IPS-NIHi7 (cell line): Measurements from ENCODE around the gene GPR160.
"Not testable (repeated sequence)": the region's sequence is repeated elsewhere in the genome, so short reads cannot be mapped to it uniquely, and the experiment has no call there.

Source experiments
- DNase-seq: peaks from one replicate; pipeline ENCODE4 v3.0.0; 2012; ENCODE audit warnings: mixed read lengths; ENCODE audit errors: extremely low spot score

Gene GPR160, protein sequence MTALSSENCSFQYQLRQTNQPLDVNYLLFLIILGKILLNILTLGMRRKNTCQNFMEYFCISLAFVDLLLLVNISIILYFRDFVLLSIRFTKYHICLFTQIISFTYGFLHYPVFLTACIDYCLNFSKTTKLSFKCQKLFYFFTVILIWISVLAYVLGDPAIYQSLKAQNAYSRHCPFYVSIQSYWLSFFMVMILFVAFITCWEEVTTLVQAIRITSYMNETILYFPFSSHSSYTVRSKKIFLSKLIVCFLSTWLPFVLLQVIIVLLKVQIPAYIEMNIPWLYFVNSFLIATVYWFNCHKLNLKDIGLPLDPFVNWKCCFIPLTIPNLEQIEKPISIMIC

DNA sequence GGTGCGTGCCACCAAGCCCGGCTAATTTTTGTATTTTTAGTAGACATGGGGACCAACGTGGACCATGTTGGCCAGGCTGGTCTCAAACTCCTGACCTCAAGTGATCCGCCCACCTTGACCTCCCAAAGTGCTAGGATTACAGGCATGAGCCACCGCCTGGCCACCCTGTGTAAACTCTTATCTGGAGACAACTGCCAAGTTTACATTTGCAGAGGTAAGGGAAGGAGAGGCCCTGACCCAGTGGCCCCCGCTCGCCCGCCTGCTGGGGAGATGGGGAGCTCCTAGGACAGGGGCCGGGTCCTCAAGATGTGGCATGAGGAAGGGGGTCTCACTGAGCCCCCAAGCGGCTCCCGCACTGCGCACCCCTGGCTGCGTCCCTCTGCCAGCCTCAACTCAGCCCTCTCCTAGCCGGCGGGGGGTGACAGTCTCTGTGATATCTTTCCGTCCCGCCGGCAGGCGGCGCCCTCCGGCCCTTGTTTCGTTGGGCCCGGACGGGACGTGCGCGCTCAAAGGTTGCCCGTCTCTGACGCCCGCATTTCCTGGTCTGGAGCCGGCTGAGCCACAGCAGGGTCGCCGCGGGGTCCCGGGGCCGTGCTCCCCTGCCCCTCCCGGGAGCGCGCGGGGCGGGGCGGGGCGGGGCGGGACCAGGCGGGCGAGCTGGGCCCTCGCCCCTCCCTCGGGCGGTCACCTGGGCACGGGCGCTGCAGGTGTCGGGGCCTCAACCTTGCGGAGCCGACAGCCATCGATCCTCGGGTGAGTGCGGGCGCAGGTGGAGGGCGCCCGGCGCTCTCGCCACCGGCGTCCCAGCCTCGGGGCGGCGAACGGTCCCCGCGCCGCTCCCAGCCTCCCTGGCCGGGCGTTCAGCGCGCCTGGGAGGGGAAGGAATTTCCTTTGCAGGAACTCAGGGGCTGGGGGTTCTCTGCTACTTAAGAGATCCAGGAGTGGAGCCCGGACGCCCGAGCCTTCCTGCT lies at the start of gene GPR160:
Gene GPR160, plus strand, starts transcription at position 533 of the 971 bp plus-strand sequence. CDS start 45,978 bp downstream, outside the sequence.
- DNase-seq: peak; percentile 74

- DNase-seq: no peak
These were observed 47.4 kb upstream of the GPR160 start for GRCh38 chr3:169990431-169990830.

- no peak for DNase-seq
These were observed 45.6 kb upstream of the GPR160 start for GRCh38 chr3:169992156-169992555.

DNA sequence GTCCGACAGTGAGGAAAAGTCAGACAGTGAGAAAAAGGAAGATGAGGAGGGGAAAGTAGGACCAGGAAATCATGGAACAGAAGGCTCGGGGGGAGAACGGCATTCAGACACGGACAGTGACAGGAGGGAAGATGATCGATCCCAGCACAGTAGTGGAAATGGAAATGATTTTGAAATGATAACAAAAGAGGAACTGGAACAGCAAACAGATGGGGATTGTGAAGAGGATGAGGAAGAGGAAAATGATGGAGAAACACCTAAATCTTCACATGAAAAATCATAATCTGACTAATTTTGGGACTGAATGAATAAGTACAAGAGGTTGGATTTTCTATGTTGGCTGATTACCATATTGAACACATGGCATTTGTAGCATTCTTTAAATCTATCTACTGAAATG lies 45.0 kb upstream of the GPR160 start:
- DNase-seq: no peak

- DNase-seq: no peak
These were observed 44.0 kb upstream of the GPR160 start for GRCh38 chr3:169993761-169994160.

GRCh38 chr3:169996063-169996462 lies 41.7 kb upstream of the GPR160 start:
- DNase-seq: no peak

DNA sequence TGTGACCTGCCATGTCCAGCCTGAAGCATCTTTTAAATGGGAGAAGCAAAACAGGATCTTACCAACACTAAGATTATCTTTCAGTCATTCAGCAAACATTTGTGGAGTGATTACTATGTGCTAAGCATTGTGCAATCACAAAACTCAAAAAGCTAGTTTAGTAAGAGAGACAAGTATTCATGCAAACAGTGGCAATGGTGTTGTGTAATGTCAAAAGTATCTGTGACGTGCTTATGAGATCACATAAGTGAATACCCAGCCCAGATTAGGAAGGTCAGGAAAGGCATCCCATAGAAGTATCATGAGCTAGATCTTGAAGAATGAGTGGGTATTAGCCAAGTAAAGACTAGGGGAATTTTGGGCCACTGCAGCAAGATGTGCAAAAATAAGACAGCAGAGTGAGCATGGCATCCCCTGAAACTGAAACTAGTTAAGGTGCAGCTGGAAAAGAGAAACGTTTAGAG lies 39.1 kb upstream of the GPR160 start:
- no peak for DNase-seq

- no peak for DNase-seq
These were observed 38.4 kb upstream of the GPR160 start for GRCh38 chr3:169999433-169999832.

DNA sequence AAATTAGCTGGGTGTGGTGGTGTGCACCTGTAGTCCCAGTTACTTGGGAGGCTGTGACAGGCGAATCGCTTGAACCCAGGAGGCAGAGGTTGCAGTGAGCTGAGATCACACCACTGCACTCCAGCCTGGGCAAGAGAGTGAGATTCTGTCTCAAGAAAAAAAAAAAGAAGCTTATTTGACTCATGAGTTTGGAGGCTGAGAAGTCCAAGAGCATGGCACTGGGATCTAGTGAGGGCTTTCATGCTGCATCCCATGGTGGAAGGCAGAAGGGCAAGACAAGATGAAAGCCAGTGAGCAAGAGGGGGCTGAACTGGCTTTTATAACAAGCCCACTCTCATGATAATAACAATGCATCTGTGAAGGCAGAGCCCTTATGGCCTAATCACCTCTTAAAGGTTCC lies 37.7 kb upstream of the GPR160 start:
- DNase-seq: no peak

- DNase-seq: no peak
These were observed 35.6 kb upstream of the GPR160 start for GRCh38 chr3:170002231-170002630.

DNA sequence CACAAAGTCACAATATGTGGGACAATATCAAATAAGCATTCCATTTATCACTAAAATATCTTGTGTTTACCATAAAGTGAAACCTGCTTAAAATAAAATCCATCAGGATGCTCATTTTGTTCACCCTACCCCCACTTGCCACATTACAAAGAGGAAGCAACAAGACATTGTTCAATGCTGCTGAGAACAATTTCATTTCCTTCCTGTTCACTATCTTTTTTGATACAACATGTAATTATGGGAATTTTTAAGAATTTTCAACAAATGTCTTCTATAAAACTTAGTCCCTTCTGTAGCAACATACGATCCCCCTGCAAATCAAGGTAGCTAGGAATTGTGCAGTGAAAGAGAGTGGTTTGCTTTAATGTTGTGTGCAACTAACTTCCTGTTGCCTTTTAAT lies 34.9 kb upstream of the GPR160 start:
- no peak for DNase-seq

DNA sequence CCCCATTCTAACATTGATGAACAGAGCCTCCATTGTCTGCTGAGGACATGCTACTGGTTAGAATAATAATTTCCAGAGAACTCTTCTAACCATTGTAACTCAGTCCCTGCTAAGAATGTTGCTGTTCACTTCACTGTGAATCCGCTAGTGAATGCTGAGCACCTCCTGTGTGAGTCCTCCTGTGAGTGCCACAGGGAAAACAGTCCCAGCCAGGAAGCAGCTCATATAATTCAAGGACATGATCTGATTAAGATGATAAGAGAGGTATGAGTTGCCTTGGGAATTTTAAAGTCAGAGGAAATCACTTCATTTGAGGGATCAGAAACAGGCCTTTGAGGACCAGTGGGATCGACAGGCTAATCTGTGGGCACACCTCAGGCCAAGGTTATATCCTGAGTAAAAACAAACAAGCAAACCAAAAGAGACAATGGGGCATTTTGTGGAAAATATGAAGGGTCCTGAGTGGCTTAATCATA lies 33.9 kb upstream of the GPR160 start:
- no peak for DNase-seq

GRCh38 chr3:170007031-170007663 lies 30.6 kb upstream of the GPR160 start:
- no peak for DNase-seq

- DNase-seq: no peak
These were observed 27.3 kb upstream of the GPR160 start for GRCh38 chr3:170010498-170010897.

DNA sequence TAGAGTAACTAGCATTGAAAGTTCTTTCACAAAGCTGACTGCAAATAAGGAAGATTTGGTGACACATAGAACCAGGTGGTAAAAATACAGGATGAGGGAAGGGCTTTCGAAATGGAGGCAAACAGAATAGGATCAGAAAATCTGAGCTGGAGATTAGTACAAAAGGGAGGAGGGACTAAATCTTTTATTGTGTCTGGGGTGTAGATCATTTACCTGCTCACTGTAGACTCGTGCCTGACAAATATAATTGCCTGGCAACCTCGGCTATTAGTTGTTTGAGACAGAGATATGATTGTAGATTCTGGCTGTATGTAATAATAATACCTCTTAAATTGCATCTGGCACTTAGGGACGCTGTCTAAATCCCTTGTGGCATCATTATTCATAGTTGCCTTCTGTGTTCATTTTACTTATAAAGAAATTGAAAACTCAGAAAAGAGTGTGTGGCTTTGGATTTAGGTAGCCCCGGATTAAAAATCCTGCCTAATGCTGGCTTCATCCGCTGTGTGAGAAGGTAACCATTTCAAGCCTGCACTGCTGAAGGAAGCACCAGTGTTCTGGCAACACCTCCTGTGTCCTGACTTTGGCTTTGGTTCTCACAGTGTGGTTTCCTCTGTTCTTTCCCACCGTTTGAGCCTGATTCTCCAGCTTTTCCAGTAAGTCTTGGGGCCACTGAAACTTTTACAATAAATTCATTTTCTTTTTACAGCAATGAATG lies 25.0 kb upstream of the GPR160 start:
- DNase-seq: no peak

GRCh38 chr3:170016057-170016456 lies 21.7 kb upstream of the GPR160 start:
- no peak for DNase-seq

GRCh38 chr3:170019306-170019705 lies 18.5 kb upstream of the GPR160 start:
- not testable (repeated sequence) for DNase-seq

- DNase-seq: peak; percentile 48
These were observed 16.7 kb upstream of the GPR160 start for GRCh38 chr3:170021083-170021482.

GRCh38 chr3:170022336-170022735 lies 15.5 kb upstream of the GPR160 start:
- no peak for DNase-seq

- no peak for DNase-seq
These were observed 14.6 kb upstream of the GPR160 start for GRCh38 chr3:170023165-170023564.

GRCh38 chr3:170024581-170024980 lies 13.2 kb upstream of the GPR160 start:
- DNase-seq: no peak
